ENCODE results near the gene SENP1.

DNA sequence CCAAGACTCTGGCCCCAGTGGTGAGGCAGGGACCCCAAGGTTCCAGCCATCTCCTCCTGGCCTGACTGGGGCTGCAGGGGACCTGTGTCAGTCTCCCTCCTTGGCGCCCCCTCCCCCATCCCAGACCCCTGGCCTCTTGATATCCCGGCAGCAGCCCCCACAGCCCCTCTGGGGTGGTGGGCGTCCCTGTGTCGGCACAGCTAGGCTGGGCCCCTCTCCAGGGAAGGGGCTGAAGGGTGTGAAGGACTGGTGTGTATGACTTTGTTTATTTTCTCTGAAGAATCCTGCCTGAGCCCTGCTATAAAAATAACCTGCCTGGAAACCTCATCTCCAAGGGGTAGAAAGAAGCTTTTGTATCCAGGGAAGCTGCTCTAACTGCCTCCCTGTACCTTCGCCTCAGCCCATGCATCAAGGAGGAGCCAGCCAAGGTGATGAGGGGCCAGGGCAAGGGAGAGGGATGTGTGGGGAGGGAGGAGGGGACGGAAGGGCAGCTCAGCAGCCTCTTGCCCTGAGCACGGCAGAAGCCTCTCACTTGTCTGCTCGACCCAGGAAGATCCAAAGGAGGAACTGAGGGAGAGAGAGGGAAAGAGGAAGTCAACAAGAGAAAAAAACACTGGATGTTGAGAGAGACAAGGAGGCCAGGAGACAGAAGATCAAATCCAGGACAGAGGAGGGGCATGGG lies 76.2 kb downstream of the SENP1 start:
- TF ChIP-seq, protein P1, sequence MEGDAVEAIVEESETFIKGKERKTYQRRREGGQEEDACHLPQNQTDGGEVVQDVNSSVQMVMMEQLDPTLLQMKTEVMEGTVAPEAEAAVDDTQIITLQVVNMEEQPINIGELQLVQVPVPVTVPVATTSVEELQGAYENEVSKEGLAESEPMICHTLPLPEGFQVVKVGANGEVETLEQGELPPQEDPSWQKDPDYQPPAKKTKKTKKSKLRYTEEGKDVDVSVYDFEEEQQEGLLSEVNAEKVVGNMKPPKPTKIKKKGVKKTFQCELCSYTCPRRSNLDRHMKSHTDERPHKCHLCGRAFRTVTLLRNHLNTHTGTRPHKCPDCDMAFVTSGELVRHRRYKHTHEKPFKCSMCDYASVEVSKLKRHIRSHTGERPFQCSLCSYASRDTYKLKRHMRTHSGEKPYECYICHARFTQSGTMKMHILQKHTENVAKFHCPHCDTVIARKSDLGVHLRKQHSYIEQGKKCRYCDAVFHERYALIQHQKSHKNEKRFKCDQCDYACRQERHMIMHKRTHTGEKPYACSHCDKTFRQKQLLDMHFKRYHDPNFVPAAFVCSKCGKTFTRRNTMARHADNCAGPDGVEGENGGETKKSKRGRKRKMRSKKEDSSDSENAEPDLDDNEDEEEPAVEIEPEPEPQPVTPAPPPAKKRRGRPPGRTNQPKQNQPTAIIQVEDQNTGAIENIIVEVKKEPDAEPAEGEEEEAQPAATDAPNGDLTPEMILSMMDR (IDR thresholded peaks at IDR 0.05) = no peak
- TF ChIP-seq POLR2A (IDR thresholded peaks at IDR 0.05) = no peak
